ENCODE results near the gene CALCOCO2.
"Not testable (repeated sequence)": the region's sequence is repeated elsewhere in the genome, so short reads cannot be mapped to it uniquely, and the experiment has no call there.

The CALCOCO2 gene

GRCh38 chr17:48868916-48869500 is 38.2 kb downstream of the CALCOCO2 start:
- H3K27me3 ChIP-seq = peaks cover 10% of the 10 kb centered on the region
- no peak overlapping the region for H3K4me3 ChIP-seq (ENCODE audit: low read depth in 1 of 2, low read length in 1 of 2)
- TF ChIP-seq CTCF (IDR thresholded peaks at IDR 0.05) = no peak
- H3K36me3 ChIP-seq = peaks cover 25% of the 10 kb centered on the region
- no peaks in the 10 kb centered on the region for H3K9me3 ChIP-seq
- no peaks in the 10 kb centered on the region for H3K4me1 ChIP-seq (ENCODE audit: control insufficient read depth in 1 of 2, insufficient read depth in 1 of 2, low read depth in 1 of 2, low read length in 1 of 2)
- no peak overlapping the region for H3K27ac ChIP-seq

GRCh38 chr17:48869821-48870318 is 39.0 kb downstream of the CALCOCO2 start:
- TF ChIP-seq CTCF (IDR thresholded peaks at IDR 0.05) = no peak
- peaks cover 16% of the 10 kb centered on the region for H3K36me3 ChIP-seq
- no peaks in the 10 kb centered on the region for H3K9me3 ChIP-seq
- peaks cover 12% of the 10 kb centered on the region for H3K27me3 ChIP-seq
- H3K4me3 ChIP-seq (ENCODE audit: low read depth in 1 of 2, low read length in 1 of 2) = no peak overlapping the region
- H3K4me1 ChIP-seq (ENCODE audit: control insufficient read depth in 1 of 2, insufficient read depth in 1 of 2, low read depth in 1 of 2, low read length in 1 of 2) = no peaks in the 10 kb centered on the region
- no peak overlapping the region for H3K27ac ChIP-seq

- Histone ChIP-seq H3K27ac (no peak overlapping the region), H3K27me3 (peaks cover 17% of the 10 kb centered on the region), H3K4me3 (ENCODE audit: low read depth in 1 of 2, low read length in 1 of 2) (no peak overlapping the region), H3K9me3 (no peaks in the 10 kb centered on the region), H3K4me1 (ENCODE audit: control insufficient read depth in 1 of 2, insufficient read depth in 1 of 2, low read depth in 1 of 2, low read length in 1 of 2) (no peaks in the 10 kb centered on the region), H3K36me3 (peaks cover 4% of the 10 kb centered on the region)
- TF ChIP-seq CTCF (IDR thresholded peaks at IDR 0.05) = no peak
Measured at GRCh38 chr17:48871035-48871550, 40.3 kb downstream of the CALCOCO2 start.

- no peaks in the 10 kb centered on the region for H3K4me1 ChIP-seq (ENCODE audit: control insufficient read depth in 1 of 2, insufficient read depth in 1 of 2, low read depth in 1 of 2, low read length in 1 of 2)
- H3K27ac ChIP-seq = no peak overlapping the region
- no peak for TF ChIP-seq CTCF (IDR thresholded peaks at IDR 0.05)
- H3K4me3 ChIP-seq (ENCODE audit: low read depth in 1 of 2, low read length in 1 of 2) = no peak overlapping the region
- peaks cover 24% of the 10 kb centered on the region for H3K27me3 ChIP-seq
- H3K9me3 ChIP-seq = no peaks in the 10 kb centered on the region
- no peaks in the 10 kb centered on the region for H3K36me3 ChIP-seq
Measured at GRCh38 chr17:48871551-48872351, 40.9 kb downstream of the CALCOCO2 start.

GRCh38 chr17:48872409-48872808 is 41.6 kb downstream of the CALCOCO2 start:
- not testable (repeated sequence) for H3K27ac ChIP-seq; H3K4me1 ChIP-seq (ENCODE audit: control insufficient read depth in 1 of 2, insufficient read depth in 1 of 2, low read depth in 1 of 2, low read length in 1 of 2); H3K36me3 ChIP-seq; H3K4me3 ChIP-seq (ENCODE audit: low read depth in 1 of 2, low read length in 1 of 2); H3K9me3 ChIP-seq
- peaks cover 30% of the 10 kb centered on the region for H3K27me3 ChIP-seq

GRCh38 chr17:48873209-48873608 is 42.4 kb downstream of the CALCOCO2 start:
- Histone ChIP-seq H3K27ac (no peak overlapping the region), H3K27me3 (peaks cover 37% of the 10 kb centered on the region), H3K9me3 (no peaks in the 10 kb centered on the region), H3K36me3 (no peaks in the 10 kb centered on the region), H3K4me3 (ENCODE audit: low read depth in 1 of 2, low read length in 1 of 2) (no peak overlapping the region), H3K4me1 (ENCODE audit: control insufficient read depth in 1 of 2, insufficient read depth in 1 of 2, low read depth in 1 of 2, low read length in 1 of 2) (no peaks in the 10 kb centered on the region)
- no peak for TF ChIP-seq CTCF (IDR thresholded peaks at IDR 0.05)
